Measurements from ENCODE around the gene ADISSP. TPM values are rescaled to one million over a fixed set of nuclear protein-coding genes. Genes with fewer than 3 reads are reported as not detected.
A peak's percentile ranks its signal among the peaks of the same experiment; 100 is the strongest.

The ADISSP gene
- total and polyA plus RNA-seq, 2 of the 13 experiments (the other 11 are each of a cell fraction or from before 2014, with no cell fraction given): 38.3 to 90.6 TPM

DNA sequence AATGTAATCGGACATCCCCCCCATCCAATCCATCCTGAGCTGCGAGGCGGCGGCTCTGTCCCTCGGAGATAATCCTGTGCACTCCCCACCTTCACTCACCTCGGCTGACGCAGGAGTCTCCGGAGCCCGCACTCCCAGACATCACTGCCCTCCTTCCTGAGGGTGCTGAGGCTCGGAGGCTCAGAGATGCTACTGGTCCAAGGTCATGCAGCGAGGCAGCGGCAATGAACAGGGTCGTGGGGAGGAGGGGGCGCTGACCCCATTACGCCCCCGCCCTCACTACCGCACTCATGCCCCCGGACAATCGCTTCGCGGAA lies 485 bp downstream of the ADISSP start (continued):
- TF ChIP-seq, protein P1, sequence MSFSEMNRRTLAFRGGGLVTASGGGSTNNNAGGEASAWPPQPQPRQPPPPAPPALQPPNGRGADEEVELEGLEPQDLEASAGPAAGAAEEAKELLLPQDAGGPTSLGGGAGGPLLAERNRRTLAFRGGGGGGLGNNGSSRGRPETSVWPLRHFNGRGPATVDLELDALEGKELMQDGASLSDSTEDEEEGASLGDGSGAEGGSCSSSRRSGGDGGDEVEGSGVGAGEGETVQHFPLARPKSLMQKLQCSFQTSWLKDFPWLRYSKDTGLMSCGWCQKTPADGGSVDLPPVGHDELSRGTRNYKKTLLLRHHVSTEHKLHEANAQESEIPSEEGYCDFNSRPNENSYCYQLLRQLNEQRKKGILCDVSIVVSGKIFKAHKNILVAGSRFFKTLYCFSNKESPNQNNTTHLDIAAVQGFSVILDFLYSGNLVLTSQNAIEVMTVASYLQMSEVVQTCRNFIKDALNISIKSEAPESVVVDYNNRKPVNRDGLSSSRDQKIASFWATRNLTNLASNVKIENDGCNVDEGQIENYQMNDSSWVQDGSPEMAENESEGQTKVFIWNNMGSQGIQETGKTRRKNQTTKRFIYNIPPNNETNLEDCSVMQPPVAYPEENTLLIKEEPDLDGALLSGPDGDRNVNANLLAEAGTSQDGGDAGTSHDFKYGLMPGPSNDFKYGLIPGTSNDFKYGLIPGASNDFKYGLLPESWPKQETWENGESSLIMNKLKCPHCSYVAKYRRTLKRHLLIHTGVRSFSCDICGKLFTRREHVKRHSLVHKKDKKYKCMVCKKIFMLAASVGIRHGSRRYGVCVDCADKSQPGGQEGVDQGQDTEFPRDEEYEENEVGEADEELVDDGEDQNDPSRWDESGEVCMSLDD (CRISPR knock-in tag; IDR thresholded peaks at IDR 0.05; ENCODE audit: borderline replicate concordance): no peak
- TF ChIP-seq, protein P2, sequence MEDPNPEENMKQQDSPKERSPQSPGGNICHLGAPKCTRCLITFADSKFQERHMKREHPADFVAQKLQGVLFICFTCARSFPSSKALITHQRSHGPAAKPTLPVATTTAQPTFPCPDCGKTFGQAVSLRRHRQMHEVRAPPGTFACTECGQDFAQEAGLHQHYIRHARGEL (CRISPR knock-in tag; IDR thresholded peaks at IDR 0.05): no peak
- TF ChIP-seq KDM5A (IDR thresholded peaks at IDR 0.05; ENCODE audit: borderline replicate concordance, low read length) (no peak), SUZ12 (IDR thresholded peaks at IDR 0.05; ENCODE audit: low read depth, low read length) (no peak), SMYD3 (CRISPR knock-in tag; IDR thresholded peaks at IDR 0.05) (peak; percentile 34; the same call in 1 of the 2 replicates), GLI4 (CRISPR knock-in tag; IDR thresholded peaks at IDR 0.05; ENCODE audit: borderline replicate concordance) (no peak), HNRNPK (IDR thresholded peaks at IDR 0.05; ENCODE audit: low read depth, low read length, poor library complexity, severe bottlenecking) (no peak), SATB2 (CRISPR knock-in tag; IDR thresholded peaks at IDR 0.05) (no peak), GPBP1L1 (CRISPR knock-in tag; IDR thresholded peaks at IDR 0.05) (no peak), ZBTB7B (CRISPR knock-in tag; IDR thresholded peaks at IDR 0.05) (no peak), ETV6 (CRISPR knock-in tag; conservative IDR thresholded peaks at IDR 0.05) (no peak), ZNF609 (CRISPR knock-in tag; IDR thresholded peaks at IDR 0.05; ENCODE audit: borderline replicate concordance) (no peak)

Data from HepG2 (cell line).